Peyer's patch (tissue), 4 donors: ENCODE data around the gene PYGL.

Experiments
- POLR2A ChIP-seq, 2 donors: fragments of 450-650 bp; IDR thresholded peaks; one replicate each; pipeline ENCODE4 v1.5.1; 2017; ENCODE audit warnings: antibody characterized with exemption in 2 of 2, mild to moderate bottlenecking in 2 of 2, moderate library complexity in 2 of 2
- TF ChIP-seq, protein P1 (sequence below), 6 experiments: fragments of 450-650 bp in 4 of 6; fragments of 200-600 bp in 2 of 6; sonication (generic) in 1 of 6; IDR thresholded peaks; one replicate each; pipeline ENCODE4 v1.5.1; 2017 to 2019; ENCODE audit warnings: antibody characterized with exemption in 6 of 6, mild to moderate bottlenecking in 3 of 6, moderate library complexity in 1 of 6

DNA sequence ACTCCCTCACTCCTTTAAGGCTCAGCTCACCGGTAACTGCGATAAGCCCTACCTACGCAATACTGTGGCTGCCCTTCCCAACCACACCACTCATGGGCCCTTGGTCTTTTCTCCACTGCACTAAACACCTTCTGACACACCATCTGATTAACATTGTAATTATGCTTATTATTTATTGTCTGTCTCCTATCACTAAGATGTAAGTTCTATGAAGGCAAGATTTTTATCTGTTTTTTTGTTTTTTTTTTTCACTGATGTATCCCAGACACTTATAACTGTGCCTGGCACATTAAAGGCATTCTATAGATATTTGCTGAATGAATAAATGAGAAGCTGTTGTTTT, 34.2 kb upstream of the PYGL start:
- TF ChIP-seq POLR2A (IDR thresholded peaks at IDR 0.05), result no peak
- TF ChIP-seq, protein P1, sequence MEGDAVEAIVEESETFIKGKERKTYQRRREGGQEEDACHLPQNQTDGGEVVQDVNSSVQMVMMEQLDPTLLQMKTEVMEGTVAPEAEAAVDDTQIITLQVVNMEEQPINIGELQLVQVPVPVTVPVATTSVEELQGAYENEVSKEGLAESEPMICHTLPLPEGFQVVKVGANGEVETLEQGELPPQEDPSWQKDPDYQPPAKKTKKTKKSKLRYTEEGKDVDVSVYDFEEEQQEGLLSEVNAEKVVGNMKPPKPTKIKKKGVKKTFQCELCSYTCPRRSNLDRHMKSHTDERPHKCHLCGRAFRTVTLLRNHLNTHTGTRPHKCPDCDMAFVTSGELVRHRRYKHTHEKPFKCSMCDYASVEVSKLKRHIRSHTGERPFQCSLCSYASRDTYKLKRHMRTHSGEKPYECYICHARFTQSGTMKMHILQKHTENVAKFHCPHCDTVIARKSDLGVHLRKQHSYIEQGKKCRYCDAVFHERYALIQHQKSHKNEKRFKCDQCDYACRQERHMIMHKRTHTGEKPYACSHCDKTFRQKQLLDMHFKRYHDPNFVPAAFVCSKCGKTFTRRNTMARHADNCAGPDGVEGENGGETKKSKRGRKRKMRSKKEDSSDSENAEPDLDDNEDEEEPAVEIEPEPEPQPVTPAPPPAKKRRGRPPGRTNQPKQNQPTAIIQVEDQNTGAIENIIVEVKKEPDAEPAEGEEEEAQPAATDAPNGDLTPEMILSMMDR (IDR thresholded peaks at IDR 0.05), result no peak
